GM23338 (cell line): ENCODE results near the gene UBE2QL1. TPM values are rescaled to one million over a fixed set of nuclear protein-coding genes. Genes with fewer than 3 reads are reported as not detected.

Source experiments
- EZH2phosphoT487 ChIP-seq: fragments of 200-600 bp; sonication (generic); IDR thresholded peaks from one replicate; pipeline ENCODE4 v1.8.1; 2018; ENCODE audit warnings: antibody characterized with exemption; ENCODE audit not compliant: unreplicated experiment
- POLR2AphosphoS5 ChIP-seq: IDR thresholded peaks from 2 replicates; pipeline ENCODE4 v1.6.1; 2016; ENCODE audit warnings: antibody characterized with exemption, low read depth
- ZNF331 ChIP-seq: fragments of 250-450 bp; sonication (Bioruptor Pico); IDR thresholded peaks from 2 replicates; pipeline ENCODE4 v1.5.0; 2020; ENCODE audit warnings: low read depth, mild to moderate bottlenecking, moderate library complexity
- polyA plus RNA-seq: library from polyadenylated mRNA; unstranded; fragments of >200 nt; fragmentation: Nextera tagmentation; extraction: Ambion mirVana; gene quantifications from 2 replicates; pipeline ENCODE4 v1.2.1, GENCODE V29; 2016
- total RNA-seq: library from RNA; depleted of rRNA; stranded (reverse); fragments of >200 nt; shearing (Covaris generic); gene quantifications from 2 replicates; pipeline ENCODE4 v1.2.3, GENCODE V29; 2014
- TF ChIP-seq, protein P1 (sequence below): fragments of 250-450 bp; sonication (Bioruptor Pico); IDR thresholded peaks from 2 replicates; pipeline ENCODE4 v1.5.0; 2020; ENCODE audit warnings: mild to moderate bottlenecking, moderate library complexity
- TF ChIP-seq, protein P2 (sequence below): IDR thresholded peaks from one replicate; pipeline ENCODE4 v1.6.1; 2018; ENCODE audit warnings: antibody characterized with exemption; ENCODE audit not compliant: unreplicated experiment

UBE2QL1 gene
- total and polyA plus RNA-seq, 2 experiments from 2014 or later: 0.40 to 0.83 TPM

DNA sequence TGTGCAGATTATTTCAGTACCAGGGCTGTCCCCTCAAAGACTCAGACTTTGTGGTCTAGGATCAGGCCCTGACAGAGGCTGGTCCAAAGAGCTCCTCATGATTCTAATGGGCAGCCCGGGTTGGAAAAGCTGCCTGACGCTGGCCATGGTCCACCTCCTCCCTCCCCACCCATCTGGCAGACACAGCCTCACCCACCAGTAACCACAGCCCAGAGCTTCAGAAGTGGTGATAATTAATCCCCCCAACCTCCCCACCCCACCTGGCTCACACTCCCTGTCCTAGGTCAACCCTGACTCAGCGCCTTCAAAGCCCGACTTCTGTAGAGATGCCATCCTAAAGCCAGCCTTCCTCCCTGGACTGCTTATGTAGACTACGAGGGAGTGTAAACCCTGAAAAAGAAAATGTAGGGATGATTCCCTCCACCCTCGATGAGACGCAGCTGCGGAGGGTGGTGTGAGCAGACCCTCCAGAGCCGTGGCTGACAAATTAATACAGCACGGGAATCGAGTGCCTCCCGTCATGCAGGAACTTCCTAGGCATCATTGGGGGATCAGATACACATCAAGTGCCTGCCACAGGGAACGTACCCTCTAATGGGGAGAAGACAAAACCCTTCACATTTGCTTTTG, 7.0 kb downstream of the UBE2QL1 start (continued):
- TF ChIP-seq, protein P1, sequence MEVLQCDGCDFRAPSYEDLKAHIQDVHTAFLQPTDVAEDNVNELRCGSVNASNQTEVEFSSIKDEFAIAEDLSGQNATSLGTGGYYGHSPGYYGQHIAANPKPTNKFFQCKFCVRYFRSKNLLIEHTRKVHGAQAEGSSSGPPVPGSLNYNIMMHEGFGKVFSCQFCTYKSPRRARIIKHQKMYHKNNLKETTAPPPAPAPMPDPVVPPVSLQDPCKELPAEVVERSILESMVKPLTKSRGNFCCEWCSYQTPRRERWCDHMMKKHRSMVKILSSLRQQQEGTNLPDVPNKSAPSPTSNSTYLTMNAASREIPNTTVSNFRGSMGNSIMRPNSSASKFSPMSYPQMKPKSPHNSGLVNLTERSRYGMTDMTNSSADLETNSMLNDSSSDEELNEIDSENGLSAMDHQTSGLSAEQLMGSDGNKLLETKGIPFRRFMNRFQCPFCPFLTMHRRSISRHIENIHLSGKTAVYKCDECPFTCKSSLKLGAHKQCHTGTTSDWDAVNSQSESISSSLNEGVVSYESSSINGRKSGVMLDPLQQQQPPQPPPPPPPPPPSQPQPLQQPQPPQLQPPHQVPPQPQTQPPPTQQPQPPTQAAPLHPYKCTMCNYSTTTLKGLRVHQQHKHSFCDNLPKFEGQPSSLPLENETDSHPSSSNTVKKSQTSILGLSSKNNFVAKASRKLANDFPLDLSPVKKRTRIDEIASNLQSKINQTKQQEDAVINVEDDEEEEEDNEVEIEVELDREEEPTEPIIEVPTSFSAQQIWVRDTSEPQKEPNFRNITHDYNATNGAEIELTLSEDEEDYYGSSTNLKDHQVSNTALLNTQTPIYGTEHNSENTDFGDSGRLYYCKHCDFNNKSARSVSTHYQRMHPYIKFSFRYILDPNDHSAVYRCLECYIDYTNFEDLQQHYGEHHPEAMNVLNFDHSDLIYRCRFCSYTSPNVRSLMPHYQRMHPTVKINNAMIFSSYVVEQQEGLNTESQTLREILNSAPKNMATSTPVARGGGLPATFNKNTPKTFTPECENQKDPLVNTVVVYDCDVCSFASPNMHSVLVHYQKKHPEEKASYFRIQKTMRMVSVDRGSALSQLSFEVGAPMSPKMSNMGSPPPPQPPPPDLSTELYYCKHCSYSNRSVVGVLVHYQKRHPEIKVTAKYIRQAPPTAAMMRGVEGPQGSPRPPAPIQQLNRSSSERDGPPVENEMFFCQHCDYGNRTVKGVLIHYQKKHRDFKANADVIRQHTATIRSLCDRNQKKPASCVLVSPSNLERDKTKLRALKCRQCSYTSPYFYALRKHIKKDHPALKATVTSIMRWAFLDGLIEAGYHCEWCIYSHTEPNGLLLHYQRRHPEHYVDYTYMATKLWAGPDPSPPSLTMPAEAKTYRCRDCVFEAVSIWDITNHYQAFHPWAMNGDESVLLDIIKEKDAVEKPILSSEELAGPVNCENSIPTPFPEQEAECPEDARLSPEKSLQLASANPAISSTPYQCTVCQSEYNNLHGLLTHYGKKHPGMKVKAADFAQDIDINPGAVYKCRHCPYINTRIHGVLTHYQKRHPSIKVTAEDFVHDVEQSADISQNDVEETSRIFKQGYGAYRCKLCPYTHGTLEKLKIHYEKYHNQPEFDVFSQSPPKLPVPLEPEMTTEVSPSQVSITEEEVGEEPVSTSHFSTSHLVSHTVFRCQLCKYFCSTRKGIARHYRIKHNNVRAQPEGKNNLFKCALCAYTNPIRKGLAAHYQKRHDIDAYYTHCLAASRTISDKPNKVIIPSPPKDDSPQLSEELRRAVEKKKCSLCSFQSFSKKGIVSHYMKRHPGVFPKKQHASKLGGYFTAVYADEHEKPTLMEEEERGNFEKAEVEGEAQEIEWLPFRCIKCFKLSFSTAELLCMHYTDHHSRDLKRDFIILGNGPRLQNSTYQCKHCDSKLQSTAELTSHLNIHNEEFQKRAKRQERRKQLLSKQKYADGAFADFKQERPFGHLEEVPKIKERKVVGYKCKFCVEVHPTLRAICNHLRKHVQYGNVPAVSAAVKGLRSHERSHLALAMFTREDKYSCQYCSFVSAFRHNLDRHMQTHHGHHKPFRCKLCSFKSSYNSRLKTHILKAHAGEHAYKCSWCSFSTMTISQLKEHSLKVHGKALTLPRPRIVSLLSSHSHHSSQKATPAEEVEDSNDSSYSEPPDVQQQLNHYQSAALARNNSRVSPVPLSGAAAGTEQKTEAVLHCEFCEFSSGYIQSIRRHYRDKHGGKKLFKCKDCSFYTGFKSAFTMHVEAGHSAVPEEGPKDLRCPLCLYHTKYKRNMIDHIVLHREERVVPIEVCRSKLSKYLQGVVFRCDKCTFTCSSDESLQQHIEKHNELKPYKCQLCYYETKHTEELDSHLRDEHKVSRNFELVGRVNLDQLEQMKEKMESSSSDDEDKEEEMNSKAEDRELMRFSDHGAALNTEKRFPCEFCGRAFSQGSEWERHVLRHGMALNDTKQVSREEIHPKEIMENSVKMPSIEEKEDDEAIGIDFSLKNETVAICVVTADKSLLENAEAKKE (CRISPR knock-in tag): no peak
- TF ChIP-seq ZNF331 (CRISPR knock-in tag) (no peak), EZH2phosphoT487 (no peak), POLR2AphosphoS5 (no peak)
- TF ChIP-seq, protein P2, sequence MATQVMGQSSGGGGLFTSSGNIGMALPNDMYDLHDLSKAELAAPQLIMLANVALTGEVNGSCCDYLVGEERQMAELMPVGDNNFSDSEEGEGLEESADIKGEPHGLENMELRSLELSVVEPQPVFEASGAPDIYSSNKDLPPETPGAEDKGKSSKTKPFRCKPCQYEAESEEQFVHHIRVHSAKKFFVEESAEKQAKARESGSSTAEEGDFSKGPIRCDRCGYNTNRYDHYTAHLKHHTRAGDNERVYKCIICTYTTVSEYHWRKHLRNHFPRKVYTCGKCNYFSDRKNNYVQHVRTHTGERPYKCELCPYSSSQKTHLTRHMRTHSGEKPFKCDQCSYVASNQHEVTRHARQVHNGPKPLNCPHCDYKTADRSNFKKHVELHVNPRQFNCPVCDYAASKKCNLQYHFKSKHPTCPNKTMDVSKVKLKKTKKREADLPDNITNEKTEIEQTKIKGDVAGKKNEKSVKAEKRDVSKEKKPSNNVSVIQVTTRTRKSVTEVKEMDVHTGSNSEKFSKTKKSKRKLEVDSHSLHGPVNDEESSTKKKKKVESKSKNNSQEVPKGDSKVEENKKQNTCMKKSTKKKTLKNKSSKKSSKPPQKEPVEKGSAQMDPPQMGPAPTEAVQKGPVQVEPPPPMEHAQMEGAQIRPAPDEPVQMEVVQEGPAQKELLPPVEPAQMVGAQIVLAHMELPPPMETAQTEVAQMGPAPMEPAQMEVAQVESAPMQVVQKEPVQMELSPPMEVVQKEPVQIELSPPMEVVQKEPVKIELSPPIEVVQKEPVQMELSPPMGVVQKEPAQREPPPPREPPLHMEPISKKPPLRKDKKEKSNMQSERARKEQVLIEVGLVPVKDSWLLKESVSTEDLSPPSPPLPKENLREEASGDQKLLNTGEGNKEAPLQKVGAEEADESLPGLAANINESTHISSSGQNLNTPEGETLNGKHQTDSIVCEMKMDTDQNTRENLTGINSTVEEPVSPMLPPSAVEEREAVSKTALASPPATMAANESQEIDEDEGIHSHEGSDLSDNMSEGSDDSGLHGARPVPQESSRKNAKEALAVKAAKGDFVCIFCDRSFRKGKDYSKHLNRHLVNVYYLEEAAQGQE: no peak
